ENCODE measurements around the gene CROCC. TPM values are rescaled to one million over a fixed set of nuclear protein-coding genes. Genes with fewer than 3 reads are reported as not detected.
A peak's percentile ranks its signal among the peaks of the same experiment; 100 is the strongest.
"Not testable (repeated sequence)": the region's sequence is repeated elsewhere in the genome, so short reads cannot be mapped to it uniquely, and the experiment has no call there.

The CROCC gene
- total RNA-seq, 1 donor from 2014 or later: 27.0 TPM

DNA sequence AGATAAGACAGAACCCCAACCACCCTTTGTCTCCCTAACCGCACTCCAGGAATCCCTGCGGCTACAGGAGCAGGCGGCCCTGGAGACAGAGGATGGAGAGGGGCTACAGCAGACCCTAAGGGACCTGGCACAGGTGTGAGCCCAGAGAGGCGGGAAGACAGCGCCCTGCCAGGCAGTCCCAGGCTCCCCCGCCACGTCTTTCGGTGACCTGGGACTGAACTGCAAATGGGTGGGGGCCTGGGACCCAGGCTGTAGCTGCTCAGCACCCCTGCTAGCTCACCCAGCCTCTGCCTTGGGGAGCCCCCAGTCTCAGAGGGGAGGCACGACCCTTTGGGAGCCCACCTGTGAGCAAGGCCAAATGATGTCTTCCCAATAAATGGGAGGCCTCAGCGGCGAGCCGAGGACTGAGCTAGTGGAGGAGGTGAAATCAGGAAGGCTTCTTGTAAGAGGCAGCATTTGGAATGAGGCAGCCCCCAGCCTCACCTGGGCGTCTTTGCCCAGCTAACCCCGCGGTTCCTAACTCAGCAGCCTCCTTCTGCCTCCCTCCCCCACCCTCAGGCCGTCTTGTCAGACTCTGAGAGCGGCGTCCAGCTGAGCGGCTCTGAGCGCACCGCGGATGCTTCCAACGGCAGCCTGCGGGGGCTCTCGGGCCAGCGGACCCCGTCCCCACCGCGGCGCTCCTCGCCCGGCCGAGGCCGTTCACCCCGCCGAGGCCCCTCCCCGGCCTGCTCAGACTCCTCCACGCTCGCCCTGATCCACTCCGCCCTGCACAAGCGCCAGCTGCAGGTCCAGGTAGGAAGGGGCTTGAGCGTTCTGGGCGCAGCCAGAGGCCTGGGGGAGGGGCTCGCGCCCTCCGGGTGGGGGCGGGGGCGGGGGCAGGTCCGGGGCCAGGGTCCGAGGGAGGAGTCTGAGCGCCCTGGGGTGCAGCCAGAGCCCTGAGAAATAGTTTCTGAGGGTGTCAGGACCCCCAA, 16.9 kb downstream of the CROCC start:
- Histone ChIP-seq H3K27me3 (no peaks in the 10 kb centered on the region), H3K9me3 (no peaks in the 10 kb centered on the region), H3K36me3 (peaks cover 12 to 36% of the 10 kb centered on the region in 2 donors), H3K4me3 (peak overlapping the region in 1 of 2 donors; percentile 19), H3K27ac (no peak overlapping the region), H3K4me1 (no peaks in the 10 kb centered on the region)
- DNase-seq (ENCODE audit: low spot score in 2 of 2): no peak
- intact Hi-C loops (cut with DNase I): no loop called here
- TF ChIP-seq, protein P1, sequence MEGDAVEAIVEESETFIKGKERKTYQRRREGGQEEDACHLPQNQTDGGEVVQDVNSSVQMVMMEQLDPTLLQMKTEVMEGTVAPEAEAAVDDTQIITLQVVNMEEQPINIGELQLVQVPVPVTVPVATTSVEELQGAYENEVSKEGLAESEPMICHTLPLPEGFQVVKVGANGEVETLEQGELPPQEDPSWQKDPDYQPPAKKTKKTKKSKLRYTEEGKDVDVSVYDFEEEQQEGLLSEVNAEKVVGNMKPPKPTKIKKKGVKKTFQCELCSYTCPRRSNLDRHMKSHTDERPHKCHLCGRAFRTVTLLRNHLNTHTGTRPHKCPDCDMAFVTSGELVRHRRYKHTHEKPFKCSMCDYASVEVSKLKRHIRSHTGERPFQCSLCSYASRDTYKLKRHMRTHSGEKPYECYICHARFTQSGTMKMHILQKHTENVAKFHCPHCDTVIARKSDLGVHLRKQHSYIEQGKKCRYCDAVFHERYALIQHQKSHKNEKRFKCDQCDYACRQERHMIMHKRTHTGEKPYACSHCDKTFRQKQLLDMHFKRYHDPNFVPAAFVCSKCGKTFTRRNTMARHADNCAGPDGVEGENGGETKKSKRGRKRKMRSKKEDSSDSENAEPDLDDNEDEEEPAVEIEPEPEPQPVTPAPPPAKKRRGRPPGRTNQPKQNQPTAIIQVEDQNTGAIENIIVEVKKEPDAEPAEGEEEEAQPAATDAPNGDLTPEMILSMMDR (IDR thresholded peaks at IDR 0.05): no peak

DNA sequence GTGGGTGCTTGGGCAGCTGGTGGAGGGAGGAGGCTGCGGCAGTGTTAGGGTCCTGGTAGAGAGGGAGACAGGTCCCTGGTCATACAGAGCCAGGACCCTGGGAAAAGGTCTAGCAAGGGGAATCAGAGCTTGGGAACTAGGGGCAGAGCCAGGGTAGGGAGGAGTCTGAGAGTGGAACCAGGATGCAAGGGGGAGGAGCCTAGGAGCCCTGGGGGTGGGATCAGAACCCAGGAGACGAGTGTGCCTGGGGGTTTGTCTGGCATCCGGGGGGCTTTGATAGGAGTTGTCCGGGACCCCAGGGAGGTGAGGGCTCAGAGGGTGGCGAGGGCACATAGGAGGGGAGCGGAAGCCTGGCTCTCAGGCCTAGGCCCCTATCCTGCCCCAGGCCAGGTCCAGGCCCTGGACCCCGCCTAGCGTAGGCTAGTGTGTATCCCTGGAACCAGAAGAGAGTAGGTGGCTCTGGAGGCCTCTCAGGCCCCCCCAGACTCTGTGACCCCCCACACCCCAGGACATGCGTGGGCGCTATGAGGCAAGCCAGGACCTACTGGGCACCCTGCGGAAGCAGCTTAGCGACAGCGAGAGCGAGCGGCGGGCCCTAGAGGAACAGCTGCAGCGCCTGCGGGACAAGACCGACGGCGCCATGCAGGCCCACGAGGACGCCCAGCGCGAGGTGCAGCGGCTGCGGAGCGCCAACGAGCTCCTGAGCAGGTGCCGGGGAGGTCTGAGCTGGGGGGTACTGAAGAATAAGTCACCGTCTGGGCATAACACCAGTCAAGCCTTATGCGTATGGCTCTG, 17.9 kb downstream of the CROCC start:
- H3K27me3 ChIP-seq; intact Hi-C loops (cut with DNase I); H3K9me3 ChIP-seq; H3K27ac ChIP-seq; DNase-seq (ENCODE audit: low spot score in 2 of 2); H3K4me1 ChIP-seq: not testable (repeated sequence)
- Histone ChIP-seq H3K4me3 (peak overlapping the region in 1 of 2 donors; percentile 19), H3K36me3 (peaks cover 16 to 44% of the 10 kb centered on the region in 2 donors)

DNA sequence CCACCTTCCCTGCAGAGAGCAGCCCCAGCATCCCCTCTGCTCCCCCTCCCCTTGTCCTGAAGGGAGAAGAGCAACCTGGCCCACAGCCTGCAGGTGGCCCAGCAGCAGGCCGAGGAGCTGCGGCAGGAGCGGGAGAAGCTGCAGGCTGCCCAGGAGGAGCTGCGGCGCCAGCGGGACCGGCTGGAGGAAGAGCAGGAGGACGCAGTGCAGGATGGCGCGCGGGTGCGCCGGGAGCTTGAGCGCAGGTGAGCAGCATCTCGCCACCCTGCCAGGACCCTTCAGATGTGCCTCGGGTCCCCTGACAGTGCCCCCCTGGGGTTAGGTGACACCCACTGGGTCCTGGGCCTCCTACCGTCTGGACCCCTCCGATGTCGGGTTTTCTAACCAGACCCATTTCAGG, 22.3 kb downstream of the CROCC start:
- Histone ChIP-seq H3K36me3 (peaks cover 28 to 41% of the 10 kb centered on the region in 2 donors), H3K9me3 (no peaks in the 10 kb centered on the region), H3K27ac (no peak overlapping the region), H3K4me3 (no peak overlapping the region), H3K27me3 (no peaks in the 10 kb centered on the region), H3K4me1 (peaks cover 0 to 4% of the 10 kb centered on the region in 2 donors)
- TF ChIP-seq, protein P1 (IDR thresholded peaks at IDR 0.05): no peak
- no peak for DNase-seq (ENCODE audit: low spot score in 2 of 2)
- intact Hi-C loops (cut with DNase I): no loop called here

DNA sequence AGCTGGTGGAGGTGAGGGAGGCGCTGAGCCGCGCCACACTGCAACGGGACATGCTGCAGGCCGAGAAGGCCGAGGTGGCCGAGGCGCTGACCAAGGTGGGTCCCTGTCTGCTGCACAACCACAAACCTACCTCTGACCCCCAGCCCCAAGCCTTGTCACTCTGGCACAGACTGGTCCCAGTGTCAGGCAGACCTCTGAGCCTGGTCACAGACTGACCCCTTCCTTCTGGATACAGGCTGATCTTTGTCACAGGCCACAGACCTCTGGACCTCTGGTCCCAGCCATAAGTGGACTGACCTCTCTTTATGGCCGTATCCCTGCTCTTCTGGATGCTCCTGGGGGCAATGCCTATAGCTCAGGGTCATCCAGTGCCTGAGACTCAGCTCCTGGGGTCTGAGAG, 23.8 kb downstream of the CROCC start:
- peaks cover 28 to 40% of the 10 kb centered on the region in 2 donors for H3K36me3 ChIP-seq
- H3K9me3 ChIP-seq; H3K4me3 ChIP-seq; H3K4me1 ChIP-seq; intact Hi-C loops (cut with DNase I); H3K27me3 ChIP-seq; H3K27ac ChIP-seq; DNase-seq (ENCODE audit: low spot score in 2 of 2): not testable (repeated sequence)

DNA sequence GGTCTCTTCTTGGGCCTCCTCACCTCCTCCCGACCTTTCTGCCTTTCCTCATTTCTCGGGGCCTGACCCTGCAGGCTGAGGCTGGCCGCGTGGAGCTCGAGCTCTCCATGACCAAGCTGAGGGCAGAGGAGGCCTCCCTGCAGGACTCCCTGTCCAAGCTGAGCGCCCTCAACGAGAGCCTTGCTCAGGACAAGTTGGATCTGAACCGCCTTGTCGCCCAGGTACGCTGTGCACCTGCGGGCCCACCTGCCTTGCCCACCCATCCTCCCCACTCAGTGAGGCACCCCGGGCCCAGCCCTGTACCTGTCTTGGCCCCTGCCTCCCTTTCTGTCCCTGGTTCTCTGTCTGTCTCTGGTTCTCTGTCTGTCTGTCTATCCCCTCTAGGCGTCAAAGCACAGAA, 24.5 kb downstream of the CROCC start:
- DNase-seq (ENCODE audit: low spot score in 2 of 2); intact Hi-C loops (cut with DNase I); H3K27ac ChIP-seq; H3K27me3 ChIP-seq; H3K4me3 ChIP-seq; H3K9me3 ChIP-seq; H3K4me1 ChIP-seq: not testable (repeated sequence)
- peaks cover 28 to 36% of the 10 kb centered on the region in 2 donors for H3K36me3 ChIP-seq

DNA sequence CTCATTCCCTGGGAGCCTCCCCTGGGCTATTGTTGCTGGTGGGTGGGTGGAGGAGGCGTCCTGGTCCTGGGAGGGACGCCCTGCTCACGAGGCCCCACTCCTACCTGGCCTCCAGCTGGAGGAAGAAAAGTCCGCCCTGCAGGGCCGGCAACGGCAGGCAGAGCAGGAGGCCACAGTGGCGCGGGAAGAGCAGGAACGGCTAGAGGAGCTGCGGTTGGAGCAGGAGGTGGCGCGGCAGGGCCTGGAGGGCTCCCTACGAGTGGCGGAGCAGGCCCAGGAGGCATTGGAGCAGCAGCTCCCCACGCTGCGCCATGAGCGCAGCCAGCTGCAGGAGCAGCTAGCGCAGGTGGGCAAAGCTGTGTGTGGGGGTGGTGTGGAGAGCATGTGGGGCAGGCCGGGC, 24.9 kb downstream of the CROCC start:
- H3K9me3 ChIP-seq: no peaks in the 10 kb centered on the region
- intact Hi-C loops (cut with DNase I): no loop called here
- TF ChIP-seq, protein P1 (IDR thresholded peaks at IDR 0.05): no peak

DNA sequence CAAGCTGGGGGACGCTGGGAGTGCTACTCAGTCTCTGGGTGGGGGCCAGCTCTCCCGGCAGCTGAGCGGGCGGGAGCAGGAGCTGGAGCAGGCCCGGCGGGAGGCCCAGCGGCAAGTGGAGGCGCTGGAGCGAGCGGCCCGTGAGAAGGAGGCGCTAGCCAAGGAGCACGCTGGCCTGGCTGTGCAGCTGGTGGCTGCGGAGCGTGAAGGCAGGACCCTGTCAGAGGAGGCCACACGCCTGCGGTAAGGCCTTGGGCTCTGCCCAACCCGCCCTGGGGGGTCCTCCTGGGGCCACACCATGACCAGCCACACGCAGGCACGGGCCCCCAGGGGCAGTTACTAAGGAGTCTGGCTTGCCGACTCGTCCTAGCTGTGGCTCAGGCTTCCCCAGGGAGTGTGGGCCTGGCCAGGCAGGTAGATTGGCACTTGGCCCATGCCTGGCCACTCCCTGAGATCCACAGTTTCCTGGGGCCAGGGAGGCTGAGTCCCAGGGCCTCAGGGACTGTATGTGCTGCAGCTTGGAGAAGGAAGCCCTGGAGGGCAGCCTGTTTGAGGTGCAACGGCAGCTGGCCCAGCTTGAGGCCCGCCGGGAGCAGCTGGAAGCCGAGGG, 26.7 kb downstream of the CROCC start:
- H3K4me1 ChIP-seq; H3K27me3 ChIP-seq; intact Hi-C loops (cut with DNase I); H3K9me3 ChIP-seq; DNase-seq (ENCODE audit: low spot score in 2 of 2); H3K4me3 ChIP-seq: not testable (repeated sequence)
- Histone ChIP-seq H3K36me3 (peaks cover 22 to 28% of the 10 kb centered on the region in 2 donors), H3K27ac (peak overlapping the region in 1 of 2 donors; percentile 12)

More for the DNA sequence above, 24.9 kb downstream of the CROCC start:
- Histone ChIP-seq H3K27me3 (no peaks in the 10 kb centered on the region), H3K4me3 (no peak overlapping the region), H3K36me3 (peaks cover 28 to 36% of the 10 kb centered on the region in 2 donors), H3K27ac (no peak overlapping the region), H3K4me1 (peaks cover 0 to 4% of the 10 kb centered on the region in 2 donors)
- no peak for DNase-seq (ENCODE audit: low spot score in 2 of 2)

DNA sequence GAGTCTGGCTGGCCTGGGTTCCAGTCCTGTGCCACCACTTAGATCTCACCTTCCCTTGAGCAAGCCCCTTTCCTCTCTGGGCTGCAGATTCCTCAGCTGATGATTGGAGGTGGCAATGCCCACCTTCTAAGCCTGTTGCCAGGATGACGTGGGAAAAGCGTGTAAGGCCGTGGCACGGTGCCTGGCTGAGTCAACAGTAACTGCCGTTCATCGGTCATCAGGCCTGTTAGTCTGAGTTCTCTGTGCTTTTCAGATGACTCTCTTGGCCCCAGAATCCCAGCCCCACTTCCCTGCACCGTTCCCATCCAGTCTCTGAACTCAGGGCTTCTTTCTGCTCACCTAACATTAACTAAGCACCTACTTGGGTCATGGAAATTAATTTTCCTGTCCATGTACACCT, 27.3 kb downstream of the CROCC start:
- H3K9me3 ChIP-seq; H3K4me3 ChIP-seq; intact Hi-C loops (cut with DNase I); H3K27ac ChIP-seq; H3K27me3 ChIP-seq; H3K4me1 ChIP-seq; DNase-seq (ENCODE audit: low spot score in 2 of 2): not testable (repeated sequence)
- H3K36me3 ChIP-seq: peaks cover 22 to 23% of the 10 kb centered on the region in 2 donors

DNA sequence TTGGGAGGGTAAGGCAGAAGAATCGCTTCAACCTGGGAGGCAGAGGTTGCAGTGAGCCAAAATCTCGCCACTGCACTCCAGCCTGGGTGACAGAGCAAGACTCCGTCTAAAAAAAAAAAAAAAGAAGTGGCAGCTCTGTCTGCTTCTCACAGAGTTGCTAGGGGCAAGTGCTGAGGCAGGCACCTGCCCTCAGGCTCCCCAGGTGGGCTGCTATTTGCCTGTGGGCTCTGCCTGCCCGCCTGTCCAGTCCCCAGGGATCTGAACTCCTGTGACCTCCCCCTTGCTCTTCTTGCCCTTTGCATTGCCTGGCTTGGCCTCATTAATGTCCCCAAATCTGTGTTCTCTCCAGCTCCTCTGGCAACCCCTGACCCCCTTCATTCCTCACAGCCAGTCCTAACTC, 30.6 kb downstream of the CROCC start:
- H3K27ac ChIP-seq; H3K27me3 ChIP-seq; DNase-seq (ENCODE audit: low spot score in 2 of 2); H3K4me1 ChIP-seq; H3K9me3 ChIP-seq; H3K4me3 ChIP-seq: not testable (repeated sequence)
- intact Hi-C loops (cut with DNase I): loop anchor here (10.0 kb wide), 1 partner anchor 172 kb away; no protein-coding TSS in a partner anchor
- peaks cover 19 to 30% of the 10 kb centered on the region in 2 donors for H3K36me3 ChIP-seq
